Measurements from ENCODE around the gene REEP6.
"Not testable (repeated sequence)": the region's sequence is repeated elsewhere in the genome, so short reads cannot be mapped to it uniquely, and the experiment has no call there.

Gene REEP6

DNA sequence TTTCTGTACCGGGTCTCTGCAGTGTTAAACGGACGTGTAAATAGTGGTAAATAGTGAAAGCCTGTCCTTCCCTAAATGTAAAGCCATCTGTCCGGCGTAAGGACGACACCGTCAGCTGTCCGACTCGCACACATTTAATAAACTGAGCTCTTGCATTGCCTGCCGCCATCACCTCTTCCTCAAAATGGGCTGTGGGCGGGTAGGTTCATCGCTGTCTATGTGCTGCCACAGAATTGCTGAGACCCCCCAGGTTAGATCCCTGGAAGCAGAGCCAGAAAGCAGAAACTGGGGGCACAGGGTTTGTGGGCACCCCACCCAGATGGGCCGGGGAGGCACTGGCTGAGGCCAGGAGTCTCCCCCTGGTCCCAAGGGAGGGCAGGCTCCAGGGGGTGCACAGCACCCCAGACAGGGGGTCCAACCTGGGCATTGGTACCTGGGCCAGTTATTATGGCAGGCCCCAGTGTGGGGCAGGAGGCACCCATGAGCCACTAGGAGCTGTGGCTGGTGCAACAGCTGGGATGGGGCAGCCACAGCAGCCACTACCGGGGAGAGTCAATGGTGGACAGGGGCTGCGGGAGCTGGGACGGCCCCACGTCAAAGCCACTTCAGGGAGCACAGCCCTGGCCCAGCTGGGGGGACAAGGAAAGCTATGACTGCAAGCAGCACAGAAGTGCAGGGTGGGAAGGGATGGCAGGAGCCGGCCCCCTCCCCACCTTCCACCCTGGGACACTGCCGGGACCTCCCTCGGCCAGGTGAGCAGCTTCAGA, 17.7 kb upstream of the REEP6 start:
- WGBS (ENCODE audit: insufficient coverage) = 87% methylated on average over 12 of the region's 20 CpGs
- ChIA-PET POLR2A (interaction anchor here (0.6 kb wide), 1 partner anchor 22 kb away, joined by 3 read pairs; no protein-coding TSS in a partner anchor), CTCF (interaction anchor here (0.9 to 2.5 kb wide), 2 partner anchors 16 to 37 kb away, joined by 3 to 6 read pairs; no protein-coding TSS in a partner anchor)
- Histone ChIP-seq H3K9me3 (ENCODE audit: control extremely low read depth in 1 of 5, control insufficient read depth in 4 of 5, insufficient read depth in 2 of 5, low read depth in 1 of 5, low read length in 4 of 5) (no peaks in the 10 kb centered on the region), H3K4me3 (ENCODE audit: control insufficient read depth in 1 of 7, extremely low read depth in 1 of 7, insufficient read depth in 4 of 7, low read depth in 2 of 7, low read length in 6 of 7) (no peak overlapping the region), H3K4me1 (ENCODE audit: control extremely low read depth in 1 of 4, control insufficient read depth in 4 of 4, insufficient read depth in 4 of 4, low read length in 3 of 4) (peaks cover 0 to 41% (median 32%) of the 10 kb centered on the region in 4 experiments), H3K27ac (ENCODE audit: insufficient read depth in 1 of 2, low read depth in 1 of 2, low read length in 2 of 2, poor library complexity in 1 of 2, severe bottlenecking in 2 of 2) (no peak overlapping the region), H3K36me3 (ENCODE audit: control insufficient read depth in 4 of 4, insufficient read depth in 4 of 4, low read length in 3 of 4) (peaks cover 0 to 22% (median 4%) of the 10 kb centered on the region in 4 experiments), H3K27me3 (replicated peaks in 2 of 5; ENCODE audit: control insufficient read depth in 4 of 5, insufficient read depth in 5 of 5, low read length in 4 of 5) (peaks cover 0 to 61% (median 20%) of the 10 kb centered on the region in 5 experiments)
- DNase-seq = no peak

DNA sequence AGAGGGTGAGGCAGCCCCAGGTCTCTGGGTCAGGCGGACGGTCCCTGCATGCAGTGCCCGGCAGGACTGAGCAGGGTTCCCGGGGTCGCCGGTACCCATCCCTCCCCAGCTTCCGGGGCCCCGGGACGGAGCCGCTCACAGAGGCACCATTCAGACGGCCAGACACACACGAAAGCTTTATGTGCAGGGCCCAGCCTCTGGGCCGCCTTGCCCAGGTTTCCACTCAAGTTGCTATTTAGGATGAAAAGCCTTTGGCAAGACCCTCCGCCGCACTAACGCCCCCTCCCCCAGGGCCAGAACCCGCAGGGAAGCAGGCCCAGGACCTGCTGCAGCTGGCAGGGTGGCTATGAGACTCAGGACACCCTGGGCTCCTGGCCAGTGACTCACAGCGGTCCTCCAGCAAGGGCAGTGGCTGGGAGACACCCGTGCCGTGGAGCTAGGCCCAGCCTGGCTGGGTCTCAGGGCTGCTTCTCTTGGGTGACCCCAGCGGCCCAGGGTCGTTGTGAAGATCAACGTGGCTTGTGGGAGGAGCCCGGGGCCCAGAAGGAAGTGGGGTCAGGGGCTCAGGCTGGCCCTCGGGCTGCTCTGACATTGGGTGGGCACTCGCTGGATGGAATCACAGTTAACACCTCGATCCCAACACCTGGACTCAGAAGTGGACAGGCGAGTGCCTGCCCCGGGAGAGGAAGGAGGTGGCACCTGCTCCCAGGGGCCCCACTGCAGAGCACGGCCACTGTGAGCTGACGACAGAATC, 16.8 kb upstream of the REEP6 start:
- 97% methylated on average over 25 of the region's 31 CpGs for WGBS (ENCODE audit: insufficient coverage)
- H3K4me1 ChIP-seq (ENCODE audit: control extremely low read depth in 1 of 4, control insufficient read depth in 4 of 4, insufficient read depth in 4 of 4, low read length in 3 of 4) = peaks cover 0 to 39% (median 30%) of the 10 kb centered on the region in 4 experiments
- ChIA-PET POLR2A (no interaction called here), CTCF (interaction anchor here (2.5 kb wide), 1 partner anchor 17 kb away, joined by 6 read pairs; no protein-coding TSS in a partner anchor)
- H3K27ac ChIP-seq (ENCODE audit: insufficient read depth in 1 of 2, low read depth in 1 of 2, low read length in 2 of 2, poor library complexity in 1 of 2, severe bottlenecking in 2 of 2) = no peak overlapping the region
- H3K36me3 ChIP-seq (ENCODE audit: control insufficient read depth in 4 of 4, insufficient read depth in 4 of 4, low read length in 3 of 4) = peaks cover 0 to 22% (median 4%) of the 10 kb centered on the region in 4 experiments
- H3K4me3 ChIP-seq (ENCODE audit: control insufficient read depth in 1 of 7, extremely low read depth in 1 of 7, insufficient read depth in 4 of 7, low read depth in 2 of 7, low read length in 6 of 7) = no peak overlapping the region
- H3K9me3 ChIP-seq (ENCODE audit: control extremely low read depth in 1 of 5, control insufficient read depth in 4 of 5, insufficient read depth in 2 of 5, low read depth in 1 of 5, low read length in 4 of 5) = no peaks in the 10 kb centered on the region
- peaks cover 0 to 52% (median 19%) of the 10 kb centered on the region in 5 experiments for H3K27me3 ChIP-seq (replicated peaks in 2 of 5; ENCODE audit: control insufficient read depth in 4 of 5, insufficient read depth in 5 of 5, low read length in 4 of 5)
- no peak for DNase-seq

DNA sequence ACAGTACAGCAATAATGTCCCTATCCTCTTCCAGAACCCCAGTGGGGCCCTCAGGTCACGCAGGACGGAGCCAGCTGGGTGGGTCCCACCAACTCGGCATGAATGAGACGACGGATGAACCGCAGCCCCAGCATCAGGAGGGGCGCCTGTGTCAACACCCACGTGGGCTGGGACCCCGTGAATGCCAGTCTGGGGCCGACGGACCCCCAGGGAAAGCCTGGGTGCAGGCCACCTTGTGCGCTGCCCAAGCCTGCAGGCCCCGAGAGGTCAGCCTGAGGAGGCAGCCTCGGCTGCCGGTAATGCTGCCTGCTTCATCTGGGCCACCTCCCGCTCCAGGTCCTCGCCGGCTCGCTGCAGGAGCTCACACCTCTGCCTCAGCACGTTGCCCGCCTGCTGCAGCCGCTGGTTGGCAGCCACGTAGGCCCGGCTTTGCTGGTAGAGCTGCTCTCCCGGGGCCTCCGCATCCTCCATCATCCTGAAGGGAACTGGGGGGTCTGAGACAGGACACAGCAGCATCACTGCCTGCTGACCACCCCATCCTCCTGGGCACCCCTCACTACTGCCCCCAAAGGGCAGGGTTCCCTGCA, 16.1 kb upstream of the REEP6 start:
- H3K36me3 ChIP-seq (ENCODE audit: control insufficient read depth in 4 of 4, insufficient read depth in 4 of 4, low read length in 3 of 4) = peaks cover 0 to 22% (median 4%) of the 10 kb centered on the region in 4 experiments
- H3K4me3 ChIP-seq (ENCODE audit: control insufficient read depth in 1 of 7, extremely low read depth in 1 of 7, insufficient read depth in 4 of 7, low read depth in 2 of 7, low read length in 6 of 7) = no peak overlapping the region
- peaks cover 0 to 36% (median 29%) of the 10 kb centered on the region in 4 experiments for H3K4me1 ChIP-seq (ENCODE audit: control extremely low read depth in 1 of 4, control insufficient read depth in 4 of 4, insufficient read depth in 4 of 4, low read length in 3 of 4)
- H3K27ac ChIP-seq (ENCODE audit: insufficient read depth in 1 of 2, low read depth in 1 of 2, low read length in 2 of 2, poor library complexity in 1 of 2, severe bottlenecking in 2 of 2) = no peak overlapping the region
- DNase-seq = no peak
- peaks cover 0 to 45% (median 17%) of the 10 kb centered on the region in 5 experiments for H3K27me3 ChIP-seq (replicated peaks in 2 of 5; ENCODE audit: control insufficient read depth in 4 of 5, insufficient read depth in 5 of 5, low read length in 4 of 5)
- POLR2A ChIA-PET = no interaction called here
- H3K9me3 ChIP-seq (ENCODE audit: control extremely low read depth in 1 of 5, control insufficient read depth in 4 of 5, insufficient read depth in 2 of 5, low read depth in 1 of 5, low read length in 4 of 5) = no peaks in the 10 kb centered on the region
- WGBS (ENCODE audit: insufficient coverage) = 97% methylated on average over 21 of the region's 26 CpGs
- CTCF ChIA-PET = interaction anchor here (0.5 to 1.2 kb wide), 2 partner anchors 12 to 351 kb away, joined by 3 read pairs; no protein-coding TSS in a partner anchor

DNA sequence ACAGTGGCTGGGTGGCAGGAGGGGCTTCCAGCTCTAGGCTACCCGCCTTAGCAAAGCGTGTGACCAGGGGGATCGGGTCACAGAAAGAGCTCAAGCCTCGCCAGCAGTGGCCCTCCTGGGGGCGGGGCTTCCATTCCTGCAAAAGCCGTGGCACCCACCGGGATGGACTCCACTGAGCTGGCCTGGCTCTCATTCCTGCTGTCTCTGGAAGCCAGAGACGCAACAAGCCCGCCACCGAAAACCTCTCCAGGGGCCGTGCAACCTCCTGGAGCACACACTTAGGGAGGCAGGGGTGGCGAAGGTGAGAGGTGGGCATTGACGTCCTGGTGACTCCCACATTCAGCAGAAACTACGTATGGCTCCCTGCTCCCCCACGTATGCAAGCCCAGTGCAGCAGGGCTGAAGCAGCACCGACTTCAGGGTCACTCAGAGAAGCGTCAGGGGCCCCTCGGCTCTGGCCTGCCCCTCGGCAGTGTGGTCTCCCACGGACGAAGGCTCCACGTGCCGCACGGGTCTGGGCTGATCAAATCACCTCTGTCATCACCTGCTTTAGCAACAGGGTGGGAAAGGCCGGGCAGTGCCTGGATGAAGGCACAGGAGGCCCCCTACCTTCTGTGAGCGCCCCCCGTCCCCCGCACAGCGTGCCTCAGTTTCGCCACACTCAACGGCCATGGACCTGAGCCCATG, 15.1 kb upstream of the REEP6 start:
- no peaks in the 10 kb centered on the region for H3K9me3 ChIP-seq (ENCODE audit: control extremely low read depth in 1 of 5, control insufficient read depth in 4 of 5, insufficient read depth in 2 of 5, low read depth in 1 of 5, low read length in 4 of 5)
- no peak for DNase-seq
- peaks cover 0 to 22% (median 4%) of the 10 kb centered on the region in 4 experiments for H3K36me3 ChIP-seq (ENCODE audit: control insufficient read depth in 4 of 4, insufficient read depth in 4 of 4, low read length in 3 of 4)
- H3K27ac ChIP-seq (ENCODE audit: insufficient read depth in 1 of 2, low read depth in 1 of 2, low read length in 2 of 2, poor library complexity in 1 of 2, severe bottlenecking in 2 of 2) = no peak overlapping the region
- peaks cover 0 to 26% (median 19%) of the 10 kb centered on the region in 4 experiments for H3K4me1 ChIP-seq (ENCODE audit: control extremely low read depth in 1 of 4, control insufficient read depth in 4 of 4, insufficient read depth in 4 of 4, low read length in 3 of 4)
- WGBS (ENCODE audit: insufficient coverage) = 96% methylated on average over 27 of the region's 31 CpGs
- H3K27me3 ChIP-seq (replicated peaks in 2 of 5; ENCODE audit: control insufficient read depth in 4 of 5, insufficient read depth in 5 of 5, low read length in 4 of 5) = peaks cover 0 to 35% (median 14%) of the 10 kb centered on the region in 5 experiments
- no peak overlapping the region for H3K4me3 ChIP-seq (ENCODE audit: control insufficient read depth in 1 of 7, extremely low read depth in 1 of 7, insufficient read depth in 4 of 7, low read depth in 2 of 7, low read length in 6 of 7)
- CTCF ChIA-PET = interaction anchor here (1.2 to 2.9 kb wide), 3 partner anchors 10 to 20 kb away, joined by 3 to 12 read pairs (median 3); no protein-coding TSS in a partner anchor
- POLR2A ChIA-PET = no interaction called here

DNA sequence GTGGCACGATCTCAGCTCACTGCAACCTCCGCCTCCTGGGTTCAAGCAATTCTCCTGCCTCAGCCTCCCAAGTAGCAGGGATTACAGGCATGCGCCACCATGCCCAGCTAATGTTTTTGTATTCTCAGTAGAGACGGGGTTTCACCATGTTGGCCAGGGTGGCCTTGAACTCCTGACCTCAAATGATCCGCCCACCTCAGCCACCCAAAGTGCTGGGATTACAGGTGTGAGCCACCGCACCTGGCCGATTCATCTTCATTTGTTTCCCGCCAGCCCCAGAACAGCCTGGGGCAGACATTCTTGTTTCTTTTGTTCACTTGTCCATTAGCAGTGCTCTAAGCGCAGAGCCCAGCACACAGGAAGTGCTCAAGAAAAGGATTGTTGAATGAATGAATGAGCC, 13.9 kb upstream of the REEP6 start:
- CTCF ChIA-PET = interaction anchor here (2.9 kb wide), 1 partner anchor 11 kb away, joined by 12 read pairs; no protein-coding TSS in a partner anchor
- POLR2A ChIA-PET; H3K27ac ChIP-seq (ENCODE audit: insufficient read depth in 1 of 2, low read depth in 1 of 2, low read length in 2 of 2, poor library complexity in 1 of 2, severe bottlenecking in 2 of 2); DNase-seq; H3K4me3 ChIP-seq (ENCODE audit: control insufficient read depth in 1 of 7, extremely low read depth in 1 of 7, insufficient read depth in 4 of 7, low read depth in 2 of 7, low read length in 6 of 7); H3K9me3 ChIP-seq (ENCODE audit: control extremely low read depth in 1 of 5, control insufficient read depth in 4 of 5, insufficient read depth in 2 of 5, low read depth in 1 of 5, low read length in 4 of 5): not testable (repeated sequence)
- H3K27me3 ChIP-seq (replicated peaks in 2 of 5; ENCODE audit: control insufficient read depth in 4 of 5, insufficient read depth in 5 of 5, low read length in 4 of 5) = peaks cover 0 to 23% (median 5%) of the 10 kb centered on the region in 5 experiments
- peaks cover 0 to 22% (median 4%) of the 10 kb centered on the region in 4 experiments for H3K36me3 ChIP-seq (ENCODE audit: control insufficient read depth in 4 of 4, insufficient read depth in 4 of 4, low read length in 3 of 4)
- peaks cover 0 to 15% (median 12%) of the 10 kb centered on the region in 4 experiments for H3K4me1 ChIP-seq (ENCODE audit: control extremely low read depth in 1 of 4, control insufficient read depth in 4 of 4, insufficient read depth in 4 of 4, low read length in 3 of 4)
- 97% methylated on average over 8 of the region's 9 CpGs for WGBS (ENCODE audit: insufficient coverage)

DNA sequence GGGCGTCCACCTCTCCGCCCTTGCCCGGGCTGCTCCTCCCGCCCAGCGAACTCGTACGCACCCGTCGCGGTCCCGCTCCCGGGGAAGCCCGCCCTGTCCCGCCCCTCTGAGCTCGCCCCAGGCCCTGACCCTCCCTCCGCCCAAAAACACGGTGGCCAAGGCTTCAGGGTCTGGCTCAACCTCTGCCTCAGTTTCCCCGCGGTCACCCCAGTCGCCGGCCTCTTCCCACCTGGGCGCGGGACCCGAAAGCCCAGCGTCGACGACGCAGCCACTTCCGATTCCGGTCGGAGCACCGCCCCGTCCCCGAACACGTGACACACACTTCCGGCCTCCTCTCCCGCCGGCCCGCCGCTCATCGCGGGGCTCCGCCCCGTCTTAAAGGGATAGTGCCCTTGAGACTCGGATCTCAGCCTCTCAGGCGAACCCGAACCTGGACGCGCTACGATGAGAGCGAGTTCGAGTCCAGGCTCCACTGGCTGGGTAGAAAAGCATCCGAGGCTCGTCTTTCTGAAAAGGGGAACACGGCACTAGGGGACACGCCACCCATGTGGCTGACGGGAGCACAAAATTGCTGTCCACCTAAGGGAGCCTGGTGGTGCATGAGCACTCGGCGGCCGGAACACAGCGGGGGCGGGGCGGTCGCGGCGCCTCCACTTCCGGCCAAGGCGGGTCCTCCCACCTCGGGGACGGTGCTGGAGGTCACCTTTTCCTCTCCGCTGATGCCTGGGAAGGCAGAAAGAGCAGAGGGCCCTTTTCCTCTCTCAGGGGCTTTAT, 11.9 kb upstream of the REEP6 start, which contains the start of gene C19orf25:
TSS of gene C19orf25 (minus strand) at position 282 of the 774 bp plus-strand sequence. CDS start 312 bp downstream, outside the sequence.
- Histone ChIP-seq H3K4me1 (ENCODE audit: control extremely low read depth in 1 of 4, control insufficient read depth in 4 of 4, insufficient read depth in 4 of 4, low read length in 3 of 4) (peaks cover 0 to 15% (median 12%) of the 10 kb centered on the region in 4 experiments), H3K9me3 (ENCODE audit: control extremely low read depth in 1 of 5, control insufficient read depth in 4 of 5, insufficient read depth in 2 of 5, low read depth in 1 of 5, low read length in 4 of 5) (no peaks in the 10 kb centered on the region), H3K4me3 (ENCODE audit: control insufficient read depth in 1 of 7, extremely low read depth in 1 of 7, insufficient read depth in 4 of 7, low read depth in 2 of 7, low read length in 6 of 7) (peak within 1 kb of the TSS; percentile 56 to 86 (median 72)), H3K36me3 (ENCODE audit: control insufficient read depth in 4 of 4, insufficient read depth in 4 of 4, low read length in 3 of 4) (peaks cover 0 to 19% (median 4%) of the 10 kb centered on the region in 4 experiments), H3K27ac (ENCODE audit: insufficient read depth in 1 of 2, low read depth in 1 of 2, low read length in 2 of 2, poor library complexity in 1 of 2, severe bottlenecking in 2 of 2) (peak within 1 kb of the TSS; percentile 33 to 75), H3K27me3 (replicated peaks in 2 of 5; ENCODE audit: control insufficient read depth in 4 of 5, insufficient read depth in 5 of 5, low read length in 4 of 5) (peaks cover 0 to 6% (median 0%) of the 10 kb centered on the region in 5 experiments)
- ChIA-PET CTCF (no interaction called here), POLR2A (no interaction called here)
- WGBS (ENCODE audit: insufficient coverage) = 0% methylated on average over 67 of the region's 71 CpGs
- peak; percentile 88 to 93 (median 93) for DNase-seq
